ENCODE results near the gene MINDY4B. TPM values are rescaled to one million over a fixed set of nuclear protein-coding genes. Genes with fewer than 3 reads are reported as not detected.

Gene MINDY4B
- polyA plus RNA-seq, 1 donor (not counting 4 experiments of a cell fraction or from before 2014, with no cell fraction given): not detected

- dilution Hi-C loops (cut with MboI; ENCODE audit: extremely low pct_ligation_motif_present, low sequenced_read_pairs): no loop called here
- Histone ChIP-seq H3K36me3 (ENCODE audit: control insufficient read depth in 2 of 2, extremely low read depth in 1 of 2, insufficient read depth in 2 of 2, low read length in 2 of 2) (no peaks in the 10 kb centered on the region), H3K27ac (ENCODE audit: control insufficient read depth, insufficient read depth, low read length) (no peak overlapping the region), H3K9me1 (ENCODE audit: control insufficient read depth, extremely low read depth, insufficient read depth, low read length) (no peaks in the 10 kb centered on the region), H3K4me3 (ENCODE audit: control insufficient read depth in 2 of 3, extremely low read depth in 1 of 3, insufficient read depth in 2 of 3, low read depth in 1 of 3, low read length in 3 of 3) (no peak overlapping the region), H3K9me3 (ENCODE audit: control insufficient read depth, low read depth, low read length) (no peaks in the 10 kb centered on the region), H3K27me3 (ENCODE audit: control insufficient read depth, extremely low read depth, insufficient read depth, low read length) (peaks cover 8% of the 10 kb centered on the region), H3K4me1 (ENCODE audit: control insufficient read depth, extremely low read depth, insufficient read depth, low read length) (no peaks in the 10 kb centered on the region), H3K9ac (ENCODE audit: control insufficient read depth, extremely low read depth, insufficient read depth, low read length) (no peak overlapping the region), H3K4me2 (ENCODE audit: control insufficient read depth, extremely low read depth, insufficient read depth, low read depth, low read length) (no peak overlapping the region), H2AFZ (ENCODE audit: control insufficient read depth, low read length) (no peak overlapping the region), H3K79me2 (ENCODE audit: control insufficient read depth, insufficient read depth, low read length) (no peaks in the 10 kb centered on the region), H4K20me1 (ENCODE audit: control insufficient read depth, extremely low read depth, insufficient read depth, low read length) (no peaks in the 10 kb centered on the region)
- DNase-seq (ENCODE audit: low read depth, low spot score) (no peak), FAIRE-seq (no peak)
- TF ChIP-seq EZH2 (IDR thresholded peaks at IDR 0.05; ENCODE audit: low read length) (no peak), CTCF (optimal IDR thresholded peaks at IDR 0.05 in 1 of 3, IDR thresholded peaks at IDR 0.05 in 1 of 3, conservative IDR thresholded peaks at IDR 0.05 in 1 of 3; ENCODE audit: extremely low read depth in 1 of 3, insufficient read depth in 2 of 3, low read length in 3 of 3) (peak in 1 of 3 experiments; percentile 26)
These were observed 64.3 kb downstream of the MINDY4B start for GRCh38 chr3:150840802-150841515.

GRCh38 chr3:150830745-150831144, 74.5 kb downstream of the MINDY4B start:
- FAIRE-seq: no peak
- H3K27ac ChIP-seq (ENCODE audit: control insufficient read depth, insufficient read depth, low read length): no peak overlapping the region
- H3K9me1 ChIP-seq (ENCODE audit: control insufficient read depth, extremely low read depth, insufficient read depth, low read length): no peaks in the 10 kb centered on the region
- TF ChIP-seq CTCF (optimal IDR thresholded peaks at IDR 0.05 in 1 of 3, IDR thresholded peaks at IDR 0.05 in 1 of 3, conservative IDR thresholded peaks at IDR 0.05 in 1 of 3; ENCODE audit: extremely low read depth in 1 of 3, insufficient read depth in 2 of 3, low read length in 3 of 3) (no peak), EZH2 (IDR thresholded peaks at IDR 0.05; ENCODE audit: low read length) (no peak)
- no peak overlapping the region for H2AFZ ChIP-seq (ENCODE audit: control insufficient read depth, low read length)
- no peaks in the 10 kb centered on the region for H3K9me3 ChIP-seq (ENCODE audit: control insufficient read depth, low read depth, low read length)
- H3K27me3 ChIP-seq (ENCODE audit: control insufficient read depth, extremely low read depth, insufficient read depth, low read length): peaks cover 3% of the 10 kb centered on the region
- no peaks in the 10 kb centered on the region for H3K36me3 ChIP-seq (ENCODE audit: control insufficient read depth in 2 of 2, extremely low read depth in 1 of 2, insufficient read depth in 2 of 2, low read length in 2 of 2)
- no peaks in the 10 kb centered on the region for H4K20me1 ChIP-seq (ENCODE audit: control insufficient read depth, extremely low read depth, insufficient read depth, low read length)
- H3K4me2 ChIP-seq (ENCODE audit: control insufficient read depth, extremely low read depth, insufficient read depth, low read depth, low read length): no peak overlapping the region
- dilution Hi-C loops (cut with MboI; ENCODE audit: extremely low pct_ligation_motif_present, low sequenced_read_pairs): no loop called here
- no peaks in the 10 kb centered on the region for H3K4me1 ChIP-seq (ENCODE audit: control insufficient read depth, extremely low read depth, insufficient read depth, low read length)
- no peak for DNase-seq (ENCODE audit: low read depth, low spot score)
- H3K9ac ChIP-seq (ENCODE audit: control insufficient read depth, extremely low read depth, insufficient read depth, low read length): no peak overlapping the region
- no peaks in the 10 kb centered on the region for H3K79me2 ChIP-seq (ENCODE audit: control insufficient read depth, insufficient read depth, low read length)
- H3K4me3 ChIP-seq (ENCODE audit: control insufficient read depth in 2 of 3, extremely low read depth in 1 of 3, insufficient read depth in 2 of 3, low read depth in 1 of 3, low read length in 3 of 3): no peak overlapping the region
